NCI-H2227 (cell line): ENCODE data around the gene SPTLC2.

ENCODE experiments used
- DNase-seq: peaks from one replicate; lab custom pipeline; 2025; ENCODE audit not compliant: unreplicated experiment; lab: John Stamatoyannopoulos, UW

The SPTLC2 gene

GRCh38 chr14:77473921-77474320, 142.5 kb downstream of the SPTLC2 start:
- DNase-seq = no peak

GRCh38 chr14:77470224-77470870, 146.1 kb downstream of the SPTLC2 start:
- DNase-seq = no peak

GRCh38 chr14:77469539-77469938, 146.9 kb downstream of the SPTLC2 start:
- DNase-seq = no peak

- no peak for DNase-seq
Measured at GRCh38 chr14:77469067-77469505, 147.4 kb downstream of the SPTLC2 start.

GRCh38 chr14:77467801-77468200, 148.6 kb downstream of the SPTLC2 start:
- DNase-seq = no peak

GRCh38 chr14:77459072-77459723, 157.2 kb downstream of the SPTLC2 start:
- peak; percentile 82 for DNase-seq

- DNase-seq = peak; percentile 62
Measured at GRCh38 chr14:77458249-77458950, 158.0 kb downstream of the SPTLC2 start.

GRCh38 chr14:77457522-77458248, 158.8 kb downstream of the SPTLC2 start, which contains the start of the genes AHSA1 and VIPAS39:
Gene AHSA1 (plus strand): TSS chr14:77458093. CDS start chr14:77458190, 97 bp downstream.
Gene VIPAS39 (minus strand): TSS chr14:77457601. CDS start chr14:77454102, 3,499 bp downstream.
- DNase-seq = peak; percentile 97

- DNase-seq = peak; percentile 75
Measured at GRCh38 chr14:77457115-77457521, 159.3 kb downstream of the SPTLC2 start.
